PC-3 (cell line): Measurements from ENCODE around the gene UBALD2. TPM values are rescaled to one million over a fixed set of nuclear protein-coding genes. Genes with fewer than 3 reads are reported as not detected.

ENCODE experiments used
- ATAC-seq: fragments of 200-7000 bp; cut with Tn5 transposase; 2 replicates; pipeline ENCODE4 v1.9.1; 2020; ENCODE audit warnings: mild to moderate bottlenecking, moderate library complexity
- BruUV-seq: library from RNA; stranded (reverse); fragments of 400-500 nt; replicated peaks from 2 replicates; lab custom pipeline; 2021; lab: Mats Ljungman, UMichigan
- CTCF ChIA-PET: fragments of 300-600 bp; sonication (Branson Sonifier 250); formaldehyde crosslinking; loops from one replicate; lab custom pipeline; 2022; ENCODE audit warnings: antibody characterized with exemption; lab: Charles Lee
- POLR2A ChIA-PET: fragments of 300-600 bp; sonication (Branson Sonifier 250); formaldehyde crosslinking; loops from one replicate; lab custom pipeline; 2022; ENCODE audit warnings: antibody characterized with exemption; ENCODE audit not compliant: unreplicated experiment; lab: Charles Lee
- DNase-seq: peaks from one replicate; pipeline ENCODE4 v3.0.0-alpha.2; 2015
- H2AFZ ChIP-seq: fragments of 300-600 bp; sonication (generic); 2 replicates; pipeline ENCODE4 v1.6.0; 2016; ENCODE audit warnings: antibody characterized with exemption, low read length
- H3F3A ChIP-seq: fragments of 300-600 bp; sonication (generic); one replicate; pipeline ENCODE4 v1.6.0; 2017; ENCODE audit warnings: antibody characterized with exemption, low read length, control low read depth, mild to moderate bottlenecking; ENCODE audit not compliant: unreplicated experiment
- H3K27ac ChIP-seq: fragments of 300-600 bp; sonication (generic); 2 replicates; pipeline ENCODE4 v1.5.1; 2016; ENCODE audit warnings: mild to moderate bottlenecking, low read length
- H3K27me3 ChIP-seq: fragments of 300-600 bp; sonication (generic); 2 replicates; pipeline ENCODE4 v1.6.1; 2016; ENCODE audit warnings: low read length, mixed read lengths
- H3K36me3 ChIP-seq: fragments of 300-600 bp; sonication (generic); 2 replicates; pipeline ENCODE4 v1.6.1; 2016; ENCODE audit warnings: low read depth, mixed run types, low read length, mixed read lengths
- H3K4me1 ChIP-seq: fragments of 300-600 bp; sonication (generic); 2 replicates; pipeline ENCODE4 v1.5.1; 2016; ENCODE audit warnings: low read length; ENCODE audit not compliant: insufficient read depth
- H3K4me2 ChIP-seq: fragments of 300-600 bp; sonication (generic); 2 replicates; pipeline ENCODE4 v1.6.0; 2016; ENCODE audit warnings: low read length
- H3K4me3 ChIP-seq: fragments of 300-600 bp; sonication (generic); 2 replicates; pipeline ENCODE4 v1.5.1; 2016; ENCODE audit warnings: mild to moderate bottlenecking, low read length, mixed read lengths
- H3K79me2 ChIP-seq: fragments of 300-600 bp; sonication (generic); 2 replicates; pipeline ENCODE4 v1.6.1; 2017; ENCODE audit warnings: low read length, mixed read lengths
- H3K9ac ChIP-seq: fragments of 300-600 bp; sonication (generic); 2 replicates; pipeline ENCODE4 v1.6.0; 2016; ENCODE audit warnings: mild to moderate bottlenecking, low read length
- H3K9me2 ChIP-seq: fragments of 300-600 bp; sonication (generic); replicated peaks from 2 replicates; pipeline ENCODE4 v1.6.1; 2016; ENCODE audit warnings: mixed run types, low read length, mixed read lengths
- H3K9me3 ChIP-seq: fragments of 300-600 bp; sonication (generic); 2 replicates; pipeline ENCODE4 v1.6.1; 2016; ENCODE audit warnings: low read length, mixed read lengths
- H4K20me1 ChIP-seq: fragments of 300-600 bp; sonication (generic); 2 replicates; pipeline ENCODE4 v1.6.1; 2016; ENCODE audit warnings: low read length, mixed read lengths
- EZH2 ChIP-seq: fragments of 300-600 bp; sonication (generic); IDR thresholded peaks from one replicate; pipeline ENCODE4 v1.6.1; 2017; ENCODE audit warnings: antibody characterized with exemption, mild to moderate bottlenecking, low read length; ENCODE audit not compliant: unreplicated experiment
- EZH2phosphoT487 ChIP-seq: fragments of 300-600 bp; sonication (generic); IDR thresholded peaks from 2 replicates; pipeline ENCODE4 v1.6.1; 2018; ENCODE audit warnings: mild to moderate bottlenecking, antibody characterized with exemption, low read length, borderline replicate concordance
- intact Hi-C: fragments of 100-400 bp; cut with micrococcal nuclease; formaldehyde crosslinking; loops from 2 replicates; pipeline ENCODE4 v1.9.0; 2023
- total RNA-seq: library from RNA; depleted of rRNA; stranded (reverse); fragments of >200 nt; gene quantifications from 2 replicates; pipeline ENCODE4 v1.2.3, GENCODE V29; 2014
- TF ChIP-seq, protein P1 (sequence below): fragments of 300-600 bp; sonication (generic); conservative IDR thresholded peaks from 2 replicates; pipeline ENCODE4 v1.5.1; 2017; ENCODE audit warnings: antibody characterized with exemption, low read depth, mild to moderate bottlenecking, low read length

Gene UBALD2
- total RNA-seq, 1 experiment from 2014 or later, result 59.5 TPM

DNA sequence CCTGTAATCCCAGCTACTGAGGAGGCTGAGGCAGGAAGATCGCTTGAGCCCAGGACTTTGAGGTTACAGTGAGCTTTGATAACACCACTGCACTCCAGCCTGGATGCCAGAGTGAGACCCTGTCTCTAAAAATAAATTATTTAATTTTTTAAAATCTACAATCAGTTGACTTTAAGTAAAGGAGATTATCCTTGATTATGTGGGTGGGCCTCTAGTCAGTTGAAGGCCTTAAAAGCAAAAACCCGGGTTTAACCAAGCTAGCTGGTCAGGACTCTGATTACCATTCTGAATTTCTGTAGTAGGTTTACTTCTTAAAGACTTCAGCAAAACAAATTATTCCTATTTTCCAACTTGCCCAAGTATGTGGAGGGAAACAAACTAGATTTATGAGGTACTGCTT, 29.3 kb upstream of the UBALD2 start:
- no peaks in the 10 kb centered on the region for H3K36me3 ChIP-seq
- H4K20me1 ChIP-seq, result no peaks in the 10 kb centered on the region
- BruUV-seq, result no TSS peak
- intact Hi-C loops, result no loop called here
- H3K4me3 ChIP-seq, result no peak overlapping the region
- no peaks in the 10 kb centered on the region for H3K9me2 ChIP-seq
- no peak overlapping the region for H3K9ac ChIP-seq
- no peaks in the 10 kb centered on the region for H3K27me3 ChIP-seq
- no peak overlapping the region for H3K27ac ChIP-seq
- CTCF ChIA-PET, result no interaction called here
- no peaks in the 10 kb centered on the region for H3K9me3 ChIP-seq
- H3F3A ChIP-seq, result no peaks in the 10 kb centered on the region
- peaks cover 27% of the 10 kb centered on the region for H3K4me1 ChIP-seq
- no peak overlapping the region for H3K4me2 ChIP-seq
- TF ChIP-seq EZH2phosphoT487 (no peak), EZH2 (no peak)
- TF ChIP-seq, protein P1, sequence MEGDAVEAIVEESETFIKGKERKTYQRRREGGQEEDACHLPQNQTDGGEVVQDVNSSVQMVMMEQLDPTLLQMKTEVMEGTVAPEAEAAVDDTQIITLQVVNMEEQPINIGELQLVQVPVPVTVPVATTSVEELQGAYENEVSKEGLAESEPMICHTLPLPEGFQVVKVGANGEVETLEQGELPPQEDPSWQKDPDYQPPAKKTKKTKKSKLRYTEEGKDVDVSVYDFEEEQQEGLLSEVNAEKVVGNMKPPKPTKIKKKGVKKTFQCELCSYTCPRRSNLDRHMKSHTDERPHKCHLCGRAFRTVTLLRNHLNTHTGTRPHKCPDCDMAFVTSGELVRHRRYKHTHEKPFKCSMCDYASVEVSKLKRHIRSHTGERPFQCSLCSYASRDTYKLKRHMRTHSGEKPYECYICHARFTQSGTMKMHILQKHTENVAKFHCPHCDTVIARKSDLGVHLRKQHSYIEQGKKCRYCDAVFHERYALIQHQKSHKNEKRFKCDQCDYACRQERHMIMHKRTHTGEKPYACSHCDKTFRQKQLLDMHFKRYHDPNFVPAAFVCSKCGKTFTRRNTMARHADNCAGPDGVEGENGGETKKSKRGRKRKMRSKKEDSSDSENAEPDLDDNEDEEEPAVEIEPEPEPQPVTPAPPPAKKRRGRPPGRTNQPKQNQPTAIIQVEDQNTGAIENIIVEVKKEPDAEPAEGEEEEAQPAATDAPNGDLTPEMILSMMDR, result no peak
- no peak overlapping the region for H2AFZ ChIP-seq
- POLR2A ChIA-PET, result no interaction called here
- ATAC-seq, result no peak
- DNase-seq, result no peak
- no peaks in the 10 kb centered on the region for H3K79me2 ChIP-seq

DNA sequence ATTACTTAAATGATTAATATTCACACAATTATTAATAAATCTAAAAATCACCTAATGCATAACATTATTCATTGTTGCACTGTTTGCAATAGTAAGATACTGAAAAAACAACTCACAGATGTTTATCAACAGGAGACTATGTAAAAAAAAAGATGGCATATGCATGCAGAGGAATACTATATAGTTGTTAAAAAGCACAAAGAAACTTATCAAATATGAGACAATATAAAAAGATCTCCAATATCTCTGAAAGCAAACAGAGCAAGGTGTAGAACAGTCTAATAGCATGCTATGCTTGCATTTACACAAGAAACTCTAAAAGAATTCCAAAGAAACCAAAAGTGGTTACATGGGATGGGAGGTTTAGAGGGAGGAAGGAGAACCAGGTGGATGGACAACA, 28.5 kb upstream of the UBALD2 start:
- H3K4me3 ChIP-seq, result no peak overlapping the region
- no peak overlapping the region for H3K27ac ChIP-seq
- no peak overlapping the region for H2AFZ ChIP-seq
- H3K4me2 ChIP-seq, result no peak overlapping the region
- ChIA-PET CTCF (no interaction called here), POLR2A (interaction anchor here (0.6 kb wide), 1 partner anchor 29 kb away, joined by 3 read pairs; the partner anchor contains the start of gene UBALD2)
- TF ChIP-seq EZH2phosphoT487, result no peak
- TF ChIP-seq EZH2, result no peak
- TF ChIP-seq, protein P1, result no peak
- H3K9me2 ChIP-seq, result no peaks in the 10 kb centered on the region
- H3K79me2 ChIP-seq, result no peaks in the 10 kb centered on the region
- H3K4me1 ChIP-seq, result peaks cover 34% of the 10 kb centered on the region
- ATAC-seq (no peak), DNase-seq (no peak)
- no peak overlapping the region for H3K9ac ChIP-seq
- BruUV-seq, result no TSS peak
- H3K9me3 ChIP-seq, result no peaks in the 10 kb centered on the region
- no peaks in the 10 kb centered on the region for H4K20me1 ChIP-seq
- H3K27me3 ChIP-seq, result no peaks in the 10 kb centered on the region
- intact Hi-C loops, result no loop called here
- no peaks in the 10 kb centered on the region for H3K36me3 ChIP-seq
- no peaks in the 10 kb centered on the region for H3F3A ChIP-seq

DNA sequence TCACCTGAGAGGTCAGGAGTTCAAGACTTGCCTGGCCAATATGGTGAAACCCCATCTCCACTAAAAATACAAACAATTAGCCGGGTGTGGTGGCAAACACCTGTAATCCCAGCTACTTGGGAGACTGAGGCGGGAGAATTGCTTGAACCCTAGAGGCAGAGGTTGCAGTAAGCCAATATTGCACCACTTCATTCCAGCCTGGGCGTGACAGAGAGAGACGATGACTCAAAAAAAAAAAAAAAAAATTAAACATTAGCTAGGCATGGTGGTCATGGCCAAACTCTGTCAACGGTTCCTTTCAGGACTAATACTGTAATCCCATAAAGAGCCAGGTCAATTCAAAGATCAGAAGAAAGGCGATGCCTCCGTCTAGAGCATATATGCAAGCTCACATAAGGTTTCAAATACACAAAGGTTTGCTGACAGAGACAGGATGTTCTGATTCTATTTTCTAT, 27.3 kb upstream of the UBALD2 start:
- no TSS peak for BruUV-seq

More for the DNA sequence above, 27.3 kb upstream of the UBALD2 start:
- no peaks in the 10 kb centered on the region for H3K9me3 ChIP-seq
- no peaks in the 10 kb centered on the region for H3K27me3 ChIP-seq
- H3K79me2 ChIP-seq, result no peaks in the 10 kb centered on the region
- H3K4me1 ChIP-seq, result peaks cover 25% of the 10 kb centered on the region
- ChIA-PET POLR2A (no interaction called here), CTCF (interaction anchor here (0.5 to 1.1 kb wide), 3 partner anchors 56 to 119 kb away, joined by 3 to 5 read pairs (median 4); no protein-coding TSS in a partner anchor)
- DNase-seq (no peak), ATAC-seq (no peak)
- H3F3A ChIP-seq, result no peaks in the 10 kb centered on the region
- no peaks in the 10 kb centered on the region for H3K36me3 ChIP-seq
- no peak overlapping the region for H3K9ac ChIP-seq
- no peak overlapping the region for H3K27ac ChIP-seq
- no peaks in the 10 kb centered on the region for H4K20me1 ChIP-seq
- TF ChIP-seq, protein P1, result no peak
- TF ChIP-seq EZH2phosphoT487, result no peak
- TF ChIP-seq EZH2, result no peak
- H3K4me3 ChIP-seq, result no peak overlapping the region
- no peaks in the 10 kb centered on the region for H3K9me2 ChIP-seq
- intact Hi-C loops, result no loop called here
- no peak overlapping the region for H2AFZ ChIP-seq
- H3K4me2 ChIP-seq, result no peak overlapping the region
